Transverse colon (tissue), 4 donors: ENCODE data around the gene DYNLL1. TPM values are rescaled to one million over a fixed set of nuclear protein-coding genes. Genes with fewer than 3 reads are reported as not detected.

Experiments
- DNase-seq: peaks from one replicate; pipeline ENCODE4 v3.0.0-alpha.2; 2019
- H3K27ac ChIP-seq, 4 donors: fragments of 200-600 bp; sonication (generic); 2 replicates each; pipeline ENCODE4 v1.5.1; 2016 to 2018; ENCODE audit warnings: inconsistent platforms in 4 of 4
- H3K27me3 ChIP-seq: fragments of 200-600 bp; sonication (generic); 2 replicates; pipeline ENCODE4 v1.5.1; 2017; ENCODE audit warnings: inconsistent platforms
- H3K36me3 ChIP-seq, 4 donors: fragments of 200-600 bp; sonication (generic); 2 replicates each; pipeline ENCODE4 v1.5.1; 2017 to 2019; ENCODE audit warnings: inconsistent platforms in 4 of 4
- H3K4me1 ChIP-seq, 4 donors: fragments of 200-600 bp; sonication (generic); 2 replicates each; pipeline ENCODE4 v1.5.1; 2017 to 2020; ENCODE audit warnings: inconsistent platforms in 4 of 4
- H3K4me3 ChIP-seq, 4 donors: fragments of 200-600 bp; sonication (generic); 1 replicate in 1 of 4; 2 replicates in 3 of 4; pipeline versions ENCODE4 v1.5.1 to v1.6.1; 2017 to 2019; ENCODE audit warnings: inconsistent platforms in 4 of 4
- H3K9me3 ChIP-seq, 2 donors: fragments of 200-600 bp; sonication (generic); 2 replicates each; pipeline ENCODE4 v1.5.1; 2017 to 2019; ENCODE audit warnings: inconsistent platforms in 2 of 2
- EP300 ChIP-seq: sonication (generic); formaldehyde crosslinking; IDR thresholded peaks from one replicate; pipeline ENCODE4 v1.6.1; 2017; ENCODE audit warnings: antibody characterized with exemption, low read depth
- POLR2A ChIP-seq: fragments of 450-650 bp; IDR thresholded peaks from one replicate; pipeline ENCODE4 v1.6.1; 2016; ENCODE audit warnings: antibody characterized with exemption, mild to moderate bottlenecking, moderate library complexity
- POLR2AphosphoS5 ChIP-seq, 3 donors: sonication (generic); formaldehyde crosslinking; IDR thresholded peaks; one replicate each; pipeline ENCODE4 v1.6.1; 2016; ENCODE audit warnings: antibody characterized with exemption in 3 of 3
- WGBS, 2 donors: methylation state at CpG; one replicate each; pipeline ENCODE4 v1.1.5; 2018; ENCODE audit warnings: low coverage in 1 of 2; 5-methylcytosine and 5-hydroxymethylcytosine counted together
- in situ Hi-C, 4 donors: fragments of 200-750 bp; cut with MboI; loops; one replicate each; pipeline versions ENCODE4 v1.15.0 to v1.15.1; 2017; ENCODE audit warnings: low sequenced_read_pairs in 3 of 4, low pct_ligation_motif_present in 1 of 4, low pct_unique_long_range_greater_than_20kb in 1 of 4
- intact Hi-C: fragments of 100-400 bp; cut with DNase I; formaldehyde crosslinking; loops from one replicate; pipeline ENCODE4 v1.15.1; 2023; ENCODE audit warnings: low total_unique reads
- total RNA-seq, 4 donors: library from RNA; depleted of rRNA; stranded (reverse); fragments of >200 nt; gene quantifications; one replicate each; pipeline ENCODE4 v1.1.0, GENCODE V29; 2016
- TF ChIP-seq, protein P1 (sequence below), 5 experiments: fragments of 200-600 bp in 3 of 5; fragments of 450-650 bp in 2 of 5; sonication (generic) in 3 of 5; IDR thresholded peaks; 1 replicate in 2 of 5; 2 replicates in 3 of 5; pipeline ENCODE4 v1.5.1; 2016 to 2017; ENCODE audit warnings: antibody characterized with exemption in 5 of 5, inconsistent platforms in 3 of 5, mild to moderate bottlenecking in 2 of 5, moderate library complexity in 1 of 5

The DYNLL1 gene
- total RNA-seq, 4 donors from 2014 or later = 60.5 to 291 (median 190) TPM

- no peaks in the 10 kb centered on the region for H3K9me3 ChIP-seq
- H3K36me3 ChIP-seq = peaks cover 0 to 8% (median 3%) of the 10 kb centered on the region in 4 donors
- H3K27ac ChIP-seq = peak overlapping the region; percentile 88 to 94 (median 93)
- peak overlapping the region; percentile 71 to 88 (median 82) for H3K4me3 ChIP-seq
- intact Hi-C loops = no loop called here
- peak; percentile 65 for DNase-seq
- peaks cover 14 to 27% (median 19%) of the 10 kb centered on the region in 4 donors for H3K4me1 ChIP-seq
- in situ Hi-C loops = no loop called here
- WGBS, 2 donors = 0 to 6% methylated on average over 3 to 47 of the region's 47 CpGs
- TF ChIP-seq, protein P1, sequence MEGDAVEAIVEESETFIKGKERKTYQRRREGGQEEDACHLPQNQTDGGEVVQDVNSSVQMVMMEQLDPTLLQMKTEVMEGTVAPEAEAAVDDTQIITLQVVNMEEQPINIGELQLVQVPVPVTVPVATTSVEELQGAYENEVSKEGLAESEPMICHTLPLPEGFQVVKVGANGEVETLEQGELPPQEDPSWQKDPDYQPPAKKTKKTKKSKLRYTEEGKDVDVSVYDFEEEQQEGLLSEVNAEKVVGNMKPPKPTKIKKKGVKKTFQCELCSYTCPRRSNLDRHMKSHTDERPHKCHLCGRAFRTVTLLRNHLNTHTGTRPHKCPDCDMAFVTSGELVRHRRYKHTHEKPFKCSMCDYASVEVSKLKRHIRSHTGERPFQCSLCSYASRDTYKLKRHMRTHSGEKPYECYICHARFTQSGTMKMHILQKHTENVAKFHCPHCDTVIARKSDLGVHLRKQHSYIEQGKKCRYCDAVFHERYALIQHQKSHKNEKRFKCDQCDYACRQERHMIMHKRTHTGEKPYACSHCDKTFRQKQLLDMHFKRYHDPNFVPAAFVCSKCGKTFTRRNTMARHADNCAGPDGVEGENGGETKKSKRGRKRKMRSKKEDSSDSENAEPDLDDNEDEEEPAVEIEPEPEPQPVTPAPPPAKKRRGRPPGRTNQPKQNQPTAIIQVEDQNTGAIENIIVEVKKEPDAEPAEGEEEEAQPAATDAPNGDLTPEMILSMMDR (IDR thresholded peaks at IDR 0.05) = peak in 1 of 5 experiments; percentile 8
- no peak for TF ChIP-seq POLR2A
- no peaks in the 10 kb centered on the region for H3K27me3 ChIP-seq
Observed at GRCh38 chr12:120496413-120497340, 764 bp downstream of the DYNLL1 start.

DNA sequence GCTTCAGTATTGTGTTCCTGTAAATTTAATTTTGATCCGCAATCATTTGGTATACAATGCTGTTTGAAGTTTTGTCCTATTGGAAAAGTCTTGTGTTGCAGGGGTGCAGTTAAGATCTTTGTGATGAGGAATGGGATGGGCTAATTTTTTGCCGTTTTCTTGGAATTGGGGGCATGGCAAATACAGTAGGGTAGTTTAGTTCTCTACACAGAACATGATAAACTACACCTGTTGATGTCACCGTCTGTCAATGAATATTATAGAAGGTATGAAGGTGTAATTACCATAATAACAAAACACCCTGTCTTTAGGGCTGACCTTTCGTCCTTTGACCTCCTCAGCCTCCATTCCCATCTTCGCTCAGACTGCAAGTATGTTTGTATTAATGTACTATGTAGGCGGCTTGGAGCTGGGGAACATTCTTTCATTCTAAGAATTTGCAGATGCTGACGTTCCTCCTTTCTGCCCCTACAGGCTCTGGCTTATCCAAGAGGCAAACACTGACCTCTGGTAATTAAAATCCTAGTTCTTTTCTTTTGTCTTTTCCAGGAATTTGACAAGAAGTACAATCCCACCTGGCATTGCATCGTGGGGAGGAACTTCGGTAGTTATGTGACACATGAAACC is 1.7 kb downstream of the DYNLL1 start:
- in situ Hi-C loops = no loop called here
- DNase-seq = no peak
- Histone ChIP-seq H3K4me3 (peak overlapping the region in 3 of 4 donors; percentile 71 to 85 (median 79)), H3K36me3 (peaks cover 0 to 8% (median 3%) of the 10 kb centered on the region in 4 donors), H3K27me3 (no peaks in the 10 kb centered on the region), H3K27ac (peak overlapping the region; percentile 88 to 94 (median 93)), H3K4me1 (peaks cover 14 to 27% (median 19%) of the 10 kb centered on the region in 4 donors), H3K9me3 (no peaks in the 10 kb centered on the region)
- WGBS, 2 donors = 17 to 25% methylated on average over 6 to 9 of the region's 9 CpGs
- intact Hi-C loops = no loop called here
- no peak for TF ChIP-seq EP300
- TF ChIP-seq, protein P1 (IDR thresholded peaks at IDR 0.05) = no peak
- no peak for TF ChIP-seq POLR2A
- no peak for TF ChIP-seq POLR2AphosphoS5 (IDR thresholded peaks at IDR 0.05)

- 86 to 92% methylated on average over 2 to 3 of the region's 3 CpGs for WGBS, 2 donors
- Histone ChIP-seq H3K4me1 (peaks cover 14 to 27% (median 19%) of the 10 kb centered on the region in 4 donors), H3K9me3 (no peaks in the 10 kb centered on the region), H3K36me3 (peaks cover 0 to 17% (median 3%) of the 10 kb centered on the region in 4 donors), H3K4me3 (no peak overlapping the region), H3K27ac (no peak overlapping the region), H3K27me3 (no peaks in the 10 kb centered on the region)
- DNase-seq = no peak
- intact Hi-C loops = no loop called here
- TF ChIP-seq, protein P1 (IDR thresholded peaks at IDR 0.05) = no peak
- TF ChIP-seq POLR2A = no peak
- no peak for TF ChIP-seq EP300
- TF ChIP-seq POLR2AphosphoS5 (IDR thresholded peaks at IDR 0.05) = no peak
- in situ Hi-C loops = no loop called here
Observed at GRCh38 chr12:120498870-120499515, 3.1 kb downstream of the DYNLL1 start.

DNA sequence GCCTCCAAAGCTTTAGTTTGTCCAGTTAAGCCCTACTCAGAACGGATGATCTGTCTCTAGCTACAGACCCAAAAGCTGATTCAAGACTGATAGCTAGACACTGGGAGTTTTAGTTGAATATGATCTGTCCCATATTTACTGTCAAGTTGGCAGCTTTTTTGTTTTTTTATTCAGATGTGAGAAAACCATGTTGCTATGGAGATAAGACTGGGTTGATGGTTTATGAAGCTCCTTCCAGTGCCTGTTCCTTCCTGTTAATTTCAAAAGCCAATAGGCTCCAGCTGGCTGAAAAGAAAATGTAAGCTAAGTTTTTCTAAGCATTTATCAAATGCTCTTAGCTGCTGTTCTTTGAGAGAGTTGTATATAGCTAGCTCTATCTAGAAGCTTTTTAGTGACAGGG is 4.7 kb downstream of the DYNLL1 start:
- H3K9me3 ChIP-seq = no peaks in the 10 kb centered on the region
- in situ Hi-C loops = no loop called here
- intact Hi-C loops = no loop called here
- DNase-seq = no peak
- H3K27me3 ChIP-seq = no peaks in the 10 kb centered on the region
- H3K4me3 ChIP-seq = no peak overlapping the region
- TF ChIP-seq EP300 (no peak), POLR2A (no peak), POLR2AphosphoS5 (IDR thresholded peaks at IDR 0.05) (no peak)
- TF ChIP-seq, protein P1 (IDR thresholded peaks at IDR 0.05) = no peak
- no peak overlapping the region for H3K27ac ChIP-seq
- peaks cover 0 to 18% (median 3%) of the 10 kb centered on the region in 4 donors for H3K36me3 ChIP-seq
- peaks cover 9 to 18% (median 14%) of the 10 kb centered on the region in 4 donors for H3K4me1 ChIP-seq
- 85 to 89% methylated on average over 1 of the region's 1 CpG for WGBS, 2 donors
